Activated naive CD8-positive, alpha-beta T cell (primary cell): Measurements from ENCODE around the gene MAPKAP1.
A peak's percentile ranks its signal among the peaks of the same experiment; 100 is the strongest.
"Not testable (repeated sequence)": the region's sequence is repeated elsewhere in the genome, so short reads cannot be mapped to it uniquely, and the experiment has no call there.

ENCODE experiments used
- H3K27ac Mint-ChIP-seq: one replicate; pipeline ENCODE4 v1.8.0; 2021; ENCODE audit warnings: mixed read lengths
- H3K27me3 Mint-ChIP-seq: one replicate; pipeline ENCODE4 v1.8.0; 2021; ENCODE audit warnings: mixed read lengths
- H3K36me3 Mint-ChIP-seq: one replicate; pipeline ENCODE4 v1.8.0; 2021; ENCODE audit warnings: mixed read lengths
- H3K4me1 Mint-ChIP-seq: one replicate; pipeline ENCODE4 v1.8.0; 2021; ENCODE audit warnings: low read depth, mixed read lengths
- H3K4me3 Mint-ChIP-seq: one replicate; pipeline ENCODE4 v1.8.0; 2021; ENCODE audit warnings: mild to moderate bottlenecking, mixed read lengths
- H3K9me3 Mint-ChIP-seq: one replicate; pipeline ENCODE4 v1.8.0; 2021; ENCODE audit warnings: low read depth, mixed read lengths

The MAPKAP1 gene

GRCh38 chr9:125407432-125407973, 299.5 kb downstream of the MAPKAP1 start:
- no peaks in the 10 kb centered on the region for H3K36me3 Mint-ChIP-seq
- peaks cover 7% of the 10 kb centered on the region for H3K4me1 Mint-ChIP-seq
- no peaks in the 10 kb centered on the region for H3K9me3 Mint-ChIP-seq
- H3K27ac Mint-ChIP-seq, result no peak overlapping the region
- peak overlapping the region; percentile 80 for H3K4me3 Mint-ChIP-seq
- peaks cover 11% of the 10 kb centered on the region for H3K27me3 Mint-ChIP-seq

DNA sequence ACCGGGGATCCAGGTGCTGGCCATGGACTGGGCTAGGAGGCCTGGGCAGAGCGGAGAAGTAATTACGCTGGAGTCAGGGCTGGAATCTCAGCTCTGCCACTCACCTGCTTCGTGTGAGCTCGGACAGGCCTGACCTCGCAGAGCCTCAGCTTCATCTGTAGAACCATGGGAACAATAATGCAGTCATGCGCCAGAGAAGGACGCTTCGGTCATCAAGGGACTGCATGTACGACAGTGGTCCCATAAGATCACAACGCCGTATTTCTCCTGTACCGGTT, 300.3 kb downstream of the MAPKAP1 start:
- Mint-ChIP-seq H3K36me3 (no peaks in the 10 kb centered on the region), H3K4me1 (peaks cover 7% of the 10 kb centered on the region), H3K9me3 (no peaks in the 10 kb centered on the region), H3K4me3 (peak overlapping the region; percentile 80), H3K27me3 (peaks cover 11% of the 10 kb centered on the region), H3K27ac (no peak overlapping the region)

GRCh38 chr9:125405938-125406809, 300.8 kb downstream of the MAPKAP1 start:
- H3K4me3 Mint-ChIP-seq, result no peak overlapping the region
- H3K36me3 Mint-ChIP-seq, result no peaks in the 10 kb centered on the region
- H3K9me3 Mint-ChIP-seq, result no peaks in the 10 kb centered on the region
- H3K27ac Mint-ChIP-seq, result no peak overlapping the region
- peaks cover 11% of the 10 kb centered on the region for H3K27me3 Mint-ChIP-seq
- H3K4me1 Mint-ChIP-seq, result peaks cover 7% of the 10 kb centered on the region

DNA sequence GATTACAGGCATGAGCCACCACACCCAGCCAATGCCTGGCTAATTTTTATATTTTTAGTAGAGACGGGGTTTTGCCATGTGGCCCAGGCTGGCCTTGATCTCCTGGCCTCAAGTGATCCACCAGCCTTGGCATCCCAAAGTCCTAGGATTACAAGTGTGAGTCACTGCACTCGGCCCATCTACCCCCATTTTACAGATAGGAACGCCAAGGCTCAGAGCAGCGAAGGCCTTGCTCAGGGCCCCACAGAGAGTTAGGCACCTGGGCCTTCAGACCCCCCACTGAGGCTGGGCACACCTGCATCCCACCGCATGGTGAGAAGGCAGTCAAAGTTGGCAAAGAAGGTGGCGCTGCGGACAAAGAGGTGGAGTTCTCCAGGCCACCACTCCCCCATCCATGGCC, 302.3 kb downstream of the MAPKAP1 start:
- Mint-ChIP-seq H3K27me3 (peaks cover 6% of the 10 kb centered on the region), H3K27ac (no peak overlapping the region), H3K4me3 (no peak overlapping the region), H3K36me3 (no peaks in the 10 kb centered on the region), H3K4me1 (peaks cover 5% of the 10 kb centered on the region), H3K9me3 (no peaks in the 10 kb centered on the region)

GRCh38 chr9:125400725-125401716, 306.0 kb downstream of the MAPKAP1 start:
- H3K27ac Mint-ChIP-seq, result no peak overlapping the region
- no peaks in the 10 kb centered on the region for H3K4me1 Mint-ChIP-seq
- no peaks in the 10 kb centered on the region for H3K27me3 Mint-ChIP-seq
- no peaks in the 10 kb centered on the region for H3K9me3 Mint-ChIP-seq
- H3K36me3 Mint-ChIP-seq, result no peaks in the 10 kb centered on the region
- no peak overlapping the region for H3K4me3 Mint-ChIP-seq

GRCh38 chr9:125400232-125400631, 306.8 kb downstream of the MAPKAP1 start:
- H3K27ac Mint-ChIP-seq, H3K4me1 Mint-ChIP-seq, H3K4me3 Mint-ChIP-seq, H3K36me3 Mint-ChIP-seq, H3K27me3 Mint-ChIP-seq, H3K9me3 Mint-ChIP-seq: not testable (repeated sequence)

- no peak overlapping the region for H3K27ac Mint-ChIP-seq
- H3K9me3 Mint-ChIP-seq, result no peaks in the 10 kb centered on the region
- H3K4me1 Mint-ChIP-seq, result no peaks in the 10 kb centered on the region
Observed at GRCh38 chr9:125399666-125400065, 307.3 kb downstream of the MAPKAP1 start.

GRCh38 chr9:125399165-125399564, 307.8 kb downstream of the MAPKAP1 start:
- Mint-ChIP-seq H3K4me3 (no peak overlapping the region), H3K27ac (no peak overlapping the region), H3K4me1 (no peaks in the 10 kb centered on the region), H3K9me3 (no peaks in the 10 kb centered on the region), H3K36me3 (no peaks in the 10 kb centered on the region), H3K27me3 (no peaks in the 10 kb centered on the region)

More at GRCh38 chr9:125399666-125400065, 307.3 kb downstream of the MAPKAP1 start:
- H3K4me3 Mint-ChIP-seq, result no peak overlapping the region
- no peaks in the 10 kb centered on the region for H3K36me3 Mint-ChIP-seq
- H3K27me3 Mint-ChIP-seq, result no peaks in the 10 kb centered on the region

- no peaks in the 10 kb centered on the region for H3K4me1 Mint-ChIP-seq
- no peak overlapping the region for H3K4me3 Mint-ChIP-seq
Observed at GRCh38 chr9:125398243-125398642, 308.8 kb downstream of the MAPKAP1 start.

GRCh38 chr9:125397736-125398135, 309.3 kb downstream of the MAPKAP1 start:
- Mint-ChIP-seq H3K27ac (no peak overlapping the region), H3K4me3 (no peak overlapping the region), H3K9me3 (no peaks in the 10 kb centered on the region), H3K4me1 (no peaks in the 10 kb centered on the region), H3K36me3 (no peaks in the 10 kb centered on the region), H3K27me3 (no peaks in the 10 kb centered on the region)

More at GRCh38 chr9:125398243-125398642, 308.8 kb downstream of the MAPKAP1 start:
- Mint-ChIP-seq H3K9me3 (no peaks in the 10 kb centered on the region), H3K27ac (no peak overlapping the region), H3K27me3 (no peaks in the 10 kb centered on the region), H3K36me3 (no peaks in the 10 kb centered on the region)

DNA sequence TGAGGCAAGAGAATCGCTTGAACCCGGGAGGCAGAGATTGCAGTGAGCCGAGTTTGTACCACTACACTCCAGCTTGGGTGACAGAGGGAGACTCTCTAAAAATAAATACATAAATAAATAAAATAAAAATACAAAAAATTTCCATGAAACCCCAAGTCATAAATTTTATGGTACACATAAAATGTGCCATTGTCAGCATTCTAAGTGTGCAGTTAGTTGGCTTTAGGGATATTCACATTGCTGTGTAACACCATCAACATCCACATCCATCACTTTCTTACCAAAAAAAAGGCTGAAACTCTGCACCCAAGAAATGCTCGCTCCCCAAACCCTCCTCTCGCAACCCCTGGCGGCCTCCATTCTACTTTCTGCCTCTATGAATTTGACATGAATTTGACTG, 310.2 kb downstream of the MAPKAP1 start:
- Mint-ChIP-seq H3K4me1 (no peaks in the 10 kb centered on the region), H3K9me3 (no peaks in the 10 kb centered on the region), H3K27ac (no peak overlapping the region), H3K36me3 (no peaks in the 10 kb centered on the region), H3K27me3 (no peaks in the 10 kb centered on the region), H3K4me3 (no peak overlapping the region)

DNA sequence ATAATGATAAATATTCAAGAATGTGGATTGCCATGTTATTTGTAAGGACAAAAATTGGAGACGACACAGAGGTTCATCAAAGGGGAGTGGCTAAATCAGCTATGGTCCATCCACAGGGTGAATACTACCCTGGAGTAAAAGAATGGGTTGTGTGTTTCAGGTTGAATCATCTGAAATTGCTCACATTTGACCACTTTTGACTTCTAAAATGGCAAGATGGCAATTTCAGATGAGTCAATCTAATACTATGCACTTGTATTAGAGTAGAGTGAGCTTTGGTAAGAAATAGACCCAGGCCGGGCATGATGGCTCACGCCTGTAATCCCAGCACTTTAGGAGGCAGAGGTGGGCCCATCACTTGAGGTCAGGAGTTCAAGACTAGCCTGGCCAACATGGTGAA, 313.6 kb downstream of the MAPKAP1 start:
- Mint-ChIP-seq H3K36me3 (no peaks in the 10 kb centered on the region), H3K27ac (no peak overlapping the region), H3K27me3 (peaks cover under 1% of the 10 kb centered on the region), H3K9me3 (no peaks in the 10 kb centered on the region), H3K4me3 (no peak overlapping the region), H3K4me1 (no peaks in the 10 kb centered on the region)

DNA sequence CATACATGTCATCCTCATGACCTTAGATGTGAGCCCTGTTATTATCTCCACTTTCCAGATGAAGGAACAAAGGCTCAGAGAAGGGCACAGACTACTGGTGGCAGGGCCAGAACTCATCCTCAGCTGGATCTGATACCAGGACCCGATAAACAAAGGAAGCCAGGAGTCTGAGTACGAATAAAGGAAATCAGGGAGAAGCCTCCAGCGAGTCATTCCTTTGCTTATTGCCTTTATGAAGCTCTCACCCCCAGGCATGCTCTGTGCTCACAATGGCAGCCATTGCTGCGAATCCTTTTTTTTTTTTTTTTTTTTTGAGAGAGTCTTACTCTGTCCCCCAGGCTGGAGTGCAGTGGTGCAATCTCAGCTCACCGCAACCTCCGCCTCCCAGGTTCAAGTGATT, 315.3 kb downstream of the MAPKAP1 start:
- Mint-ChIP-seq H3K36me3 (no peaks in the 10 kb centered on the region), H3K9me3 (no peaks in the 10 kb centered on the region), H3K27ac (no peak overlapping the region), H3K27me3 (peaks cover 2% of the 10 kb centered on the region), H3K4me3 (no peak overlapping the region), H3K4me1 (no peaks in the 10 kb centered on the region)

- no peak overlapping the region for H3K27ac Mint-ChIP-seq
- no peak overlapping the region for H3K4me3 Mint-ChIP-seq
- H3K4me1 Mint-ChIP-seq, result no peaks in the 10 kb centered on the region
- H3K36me3 Mint-ChIP-seq, result no peaks in the 10 kb centered on the region
- H3K9me3 Mint-ChIP-seq, result no peaks in the 10 kb centered on the region
- H3K27me3 Mint-ChIP-seq, result peaks cover 2% of the 10 kb centered on the region
Observed at GRCh38 chr9:125388978-125389377, 318.0 kb downstream of the MAPKAP1 start.
